NB4 (cell line): Measurements from ENCODE around the gene TELO2.

Experiments used
- CTCF ChIP-seq: IDR thresholded peaks from one replicate; pipeline ENCODE4 v1.5.1; 2012; ENCODE audit warnings: low read depth, low read length
- MAX ChIP-seq: IDR thresholded peaks from 2 replicates; pipeline ENCODE4 v1.6.1; 2011; ENCODE audit warnings: low read depth, low read length

DNA sequence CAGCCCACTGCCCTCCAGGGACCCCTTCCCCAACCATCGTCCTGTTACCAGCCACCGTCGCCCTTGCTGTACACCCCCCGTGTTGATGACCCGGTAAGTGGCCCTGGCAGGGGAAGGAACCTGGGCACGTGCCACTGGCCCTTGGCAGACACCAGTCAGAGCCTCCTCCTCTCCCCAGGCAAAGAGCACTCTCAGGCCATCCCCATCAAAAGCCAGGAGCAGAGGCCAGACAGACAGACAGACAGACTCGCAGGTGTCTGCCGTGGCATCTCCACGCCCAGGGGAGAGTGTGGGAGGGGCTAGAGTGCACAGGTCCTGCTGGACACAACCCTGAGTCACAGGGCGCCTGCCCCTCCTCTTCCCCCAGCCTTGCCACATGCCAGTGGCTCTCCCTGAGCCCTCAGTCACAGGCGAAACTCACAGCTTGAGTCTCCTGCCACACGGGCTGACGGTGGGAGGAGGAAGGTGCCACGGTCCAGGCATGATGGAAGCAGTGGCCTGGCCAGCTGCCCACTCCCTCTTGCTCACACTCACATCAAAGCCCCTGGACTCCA lies 26.1 kb upstream of the TELO2 start:
- TF ChIP-seq CTCF (no peak), MAX (no peak)
